Fibroblast of lung (primary cell): Measurements from ENCODE around the gene AP3S2. TPM values are rescaled to one million over a fixed set of nuclear protein-coding genes. Genes with fewer than 3 reads are reported as not detected.
A peak's percentile ranks its signal among the peaks of the same experiment; 100 is the strongest.

Experiments used
- DNase-seq, 2 donors: peaks; one replicate each; pipeline versions ENCODE4 v3.0.0 to v3.0.0-alpha.2; 2010; ENCODE audit warnings: low read depth in 2 of 2
- H2AFZ ChIP-seq: 2 replicates; pipeline ENCODE4 v1.5.1; 2012; ENCODE audit warnings: low read length, control low read depth, inconsistent platforms
- H3K27ac ChIP-seq: 2 replicates; pipeline ENCODE4 v1.5.1; 2011; ENCODE audit warnings: low read length, control low read depth; ENCODE audit not compliant: insufficient read depth
- H3K27me3 ChIP-seq: 2 replicates; pipeline ENCODE4 v1.5.1; 2011; ENCODE audit warnings: mild to moderate bottlenecking, low read length; ENCODE audit not compliant: control insufficient read depth, insufficient read depth
- H3K36me3 ChIP-seq: 2 replicates; pipeline ENCODE4 v1.5.1; 2011; ENCODE audit warnings: low read length; ENCODE audit not compliant: control insufficient read depth, insufficient read depth
- H3K4me1 ChIP-seq: 2 replicates; pipeline ENCODE4 v1.5.1; 2011; ENCODE audit warnings: low read length; ENCODE audit not compliant: control insufficient read depth, insufficient read depth; ENCODE audit errors: extremely low read depth
- H3K4me2 ChIP-seq: 2 replicates; pipeline ENCODE4 v1.5.1; 2011; ENCODE audit warnings: low read length, control low read depth; ENCODE audit not compliant: insufficient read depth; ENCODE audit errors: extremely low read depth
- H3K4me3 ChIP-seq, 4 experiments: fragments of 200-600 bp in 1 of 4; sonication (generic) in 1 of 4; replicated peaks in 1 of 4; 2 replicates each; pipeline ENCODE4 v1.5.1; 2011 to 2016; ENCODE audit warnings: low read length in 4 of 4, low read depth in 3 of 4, mild to moderate bottlenecking in 3 of 4, control low read depth in 2 of 4, inconsistent platforms in 1 of 4, mixed read lengths in 1 of 4; ENCODE audit not compliant: insufficient read depth in 1 of 4; ENCODE audit errors: control extremely low read depth in 1 of 4
- H3K79me2 ChIP-seq: 2 replicates; pipeline ENCODE4 v1.5.1; 2012; ENCODE audit warnings: mild to moderate bottlenecking, low read length, inconsistent platforms; ENCODE audit not compliant: control insufficient read depth, insufficient read depth
- H3K9ac ChIP-seq: 2 replicates; pipeline ENCODE4 v1.5.1; 2011; ENCODE audit warnings: mild to moderate bottlenecking, low read length, control low read depth; ENCODE audit not compliant: insufficient read depth
- H3K9me3 ChIP-seq: 2 replicates; pipeline ENCODE4 v1.5.1; 2012; ENCODE audit warnings: low read depth, low read length; ENCODE audit not compliant: control insufficient read depth, insufficient read depth
- H4K20me1 ChIP-seq: 2 replicates; pipeline ENCODE4 v1.5.1; 2011; ENCODE audit warnings: low read length; ENCODE audit not compliant: control insufficient read depth, insufficient read depth; ENCODE audit errors: extremely low read depth
- CTCF ChIP-seq, 2 donors: IDR thresholded peaks in 1 of 2; conservative IDR thresholded peaks in 1 of 2; 1 replicate in 1 of 2; 2 replicates in 1 of 2; pipeline ENCODE4 v1.5.1; 2011 to 2012; ENCODE audit warnings: low read length in 2 of 2, control low read depth in 1 of 2, inconsistent platforms in 1 of 2, low read depth in 1 of 2, mild to moderate bottlenecking in 1 of 2
- EZH2 ChIP-seq: IDR thresholded peaks from 2 replicates; pipeline ENCODE4 v1.5.1; 2012; ENCODE audit warnings: low read length, control low read depth, mild to moderate bottlenecking; ENCODE audit errors: missing control alignments
- polyA plus RNA-seq, 2 donors: library from polyadenylated mRNA; depleted of rRNA in 1 of 2; stranded (reverse) in 1 of 2; unstranded in 1 of 2; fragments of >200 nt; gene quantifications; 2 replicates each; pipeline ENCODE4 v1.2.1, GENCODE V29; 2011 to 2012; ENCODE audit warnings: missing spikeins in 1 of 2
- total RNA-seq: library from RNA; depleted of rRNA; stranded (reverse); fragments of >200 nt; gene quantifications from 2 replicates; pipeline ENCODE4 v1.2.1, GENCODE V29; 2014

Gene AP3S2
- total and polyA plus RNA-seq, 2 donors (not counting 1 experiment from before 2014, with no cell fraction given): 54.4 to 69.5 TPM

- Histone ChIP-seq H2AFZ (no peak overlapping the region), H3K27me3 (no peaks in the 10 kb centered on the region), H3K4me3 (no peak overlapping the region), H3K4me1 (no peaks in the 10 kb centered on the region), H3K9me3 (no peaks in the 10 kb centered on the region), H3K36me3 (no peaks in the 10 kb centered on the region), H4K20me1 (no peaks in the 10 kb centered on the region), H3K79me2 (no peaks in the 10 kb centered on the region), H3K27ac (no peak overlapping the region), H3K4me2 (no peak overlapping the region), H3K9ac (no peak overlapping the region)
- DNase-seq: no peak
- TF ChIP-seq EZH2: no peak
- no peak for TF ChIP-seq CTCF (conservative IDR thresholded peaks at IDR 0.05 in 1 of 2, IDR thresholded peaks at IDR 0.05 in 1 of 2; ENCODE audit: low read depth in 1 of 2, low read length in 2 of 2)
Measured at GRCh38 chr15:89864958-89865739, 28.6 kb downstream of the AP3S2 start.

GRCh38 chr15:89863918-89864317, 29.9 kb downstream of the AP3S2 start:
- Histone ChIP-seq H3K36me3 (no peaks in the 10 kb centered on the region), H2AFZ (no peak overlapping the region), H3K4me3 (no peak overlapping the region), H3K4me1 (no peaks in the 10 kb centered on the region), H3K9me3 (no peaks in the 10 kb centered on the region), H3K79me2 (no peaks in the 10 kb centered on the region), H3K27ac (no peak overlapping the region), H4K20me1 (no peaks in the 10 kb centered on the region), H3K9ac (no peak overlapping the region), H3K27me3 (no peaks in the 10 kb centered on the region), H3K4me2 (no peak overlapping the region)
- TF ChIP-seq EZH2: no peak
- peak in 1 of 2 donors; percentile 9 for TF ChIP-seq CTCF (conservative IDR thresholded peaks at IDR 0.05 in 1 of 2, IDR thresholded peaks at IDR 0.05 in 1 of 2; ENCODE audit: low read depth in 1 of 2, low read length in 2 of 2)
- DNase-seq: peak in 1 of 2 donors; percentile 25

GRCh38 chr15:89860891-89861290, 32.9 kb downstream of the AP3S2 start:
- Histone ChIP-seq H3K4me3 (no peak overlapping the region), H3K79me2 (no peaks in the 10 kb centered on the region), H3K27ac (no peak overlapping the region), H3K27me3 (no peaks in the 10 kb centered on the region), H3K36me3 (no peaks in the 10 kb centered on the region), H4K20me1 (no peaks in the 10 kb centered on the region), H3K4me2 (no peak overlapping the region), H3K4me1 (no peaks in the 10 kb centered on the region), H3K9me3 (no peaks in the 10 kb centered on the region), H3K9ac (no peak overlapping the region), H2AFZ (no peak overlapping the region)
- DNase-seq: no peak
- TF ChIP-seq EZH2: no peak
- TF ChIP-seq CTCF (conservative IDR thresholded peaks at IDR 0.05 in 1 of 2, IDR thresholded peaks at IDR 0.05 in 1 of 2; ENCODE audit: low read depth in 1 of 2, low read length in 2 of 2): no peak
